Subcutaneous abdominal adipose tissue (tissue), 5 donors: ENCODE results near the gene KRABD2.

Experiments used
- H3K27ac ChIP-seq: one replicate; pipeline ENCODE4 v1.7.0; 2013; ENCODE audit warnings: low read depth, mild to moderate bottlenecking, inconsistent platforms, low read length, moderate library complexity
- H3K27me3 ChIP-seq, 5 donors: one replicate each; pipeline ENCODE4 v1.7.0; 2013; ENCODE audit warnings: low read length in 5 of 5, inconsistent platforms in 1 of 5; ENCODE audit not compliant: control insufficient read depth in 5 of 5, insufficient read depth in 4 of 5
- H3K36me3 ChIP-seq, 5 donors: one replicate each; pipeline ENCODE4 v1.7.0; 2013; ENCODE audit warnings: low read length in 5 of 5; ENCODE audit not compliant: control insufficient read depth in 5 of 5, insufficient read depth in 5 of 5
- H3K4me1 ChIP-seq, 5 donors: one replicate each; pipeline ENCODE4 v1.7.0; 2013; ENCODE audit warnings: low read length in 5 of 5, mild to moderate bottlenecking in 3 of 5, moderate library complexity in 1 of 5; ENCODE audit not compliant: control insufficient read depth in 5 of 5, insufficient read depth in 5 of 5
- H3K4me3 ChIP-seq, 5 donors: one replicate each; pipeline ENCODE4 v1.7.0; 2013; ENCODE audit warnings: low read length in 5 of 5, low read depth in 1 of 5
- H3K9ac ChIP-seq, 5 donors: one replicate each; pipeline ENCODE4 v1.7.0; 2013; ENCODE audit warnings: low read length in 5 of 5, mild to moderate bottlenecking in 4 of 5, moderate library complexity in 3 of 5
- H3K9me3 ChIP-seq, 5 donors: one replicate each; pipeline ENCODE4 v1.7.0; 2013; ENCODE audit warnings: low read length in 5 of 5; ENCODE audit not compliant: control insufficient read depth in 5 of 5
- donor health status: healthy.
- donor health status: healthy.
- donor health status: healthy.
- donor health status: healthy.
- donor health status: healthy.

The KRABD2 gene

GRCh38 chr17:8332128-8332527, 44.4 kb downstream of the KRABD2 start:
- no peak overlapping the region for H3K4me3 ChIP-seq
- H3K9me3 ChIP-seq: peaks cover 0 to 2% (median 0%) of the 10 kb centered on the region in 5 donors
- no peak overlapping the region for H3K9ac ChIP-seq
- H3K4me1 ChIP-seq: peaks cover 0 to 9% (median 4%) of the 10 kb centered on the region in 5 donors
- no peaks in the 10 kb centered on the region for H3K36me3 ChIP-seq
- H3K27me3 ChIP-seq: peaks cover 0 to 9% (median 4%) of the 10 kb centered on the region in 5 donors
- no peak overlapping the region for H3K27ac ChIP-seq

- Histone ChIP-seq H3K9ac (peak overlapping the region; percentile 51 to 87 (median 77)), H3K9me3 (peaks cover 0 to 2% (median 0%) of the 10 kb centered on the region in 5 donors), H3K27ac (peak overlapping the region; percentile 70), H3K4me1 (peaks cover 1 to 40% (median 25%) of the 10 kb centered on the region in 5 donors), H3K27me3 (peaks cover 2 to 13% (median 4%) of the 10 kb centered on the region in 5 donors), H3K4me3 (peak overlapping the region; percentile 22 to 83 (median 74)), H3K36me3 (peaks cover 0 to 3% (median under 1%) of the 10 kb centered on the region in 5 donors)
These were observed 49.2 kb downstream of the KRABD2 start for GRCh38 chr17:8327303-8327649.
